Activated CD4-positive, alpha-beta T cell treated with anti-CD3 and anti-CD28 coated beads for 24 hours (primary cell): Measurements from ENCODE around the gene CCDC13.

Experiments
- DNase-seq, 2 donors: peaks; one replicate each; pipeline ENCODE4 v3.0.0-alpha.2; 2020; ENCODE audit warnings: low read depth in 2 of 2

CCDC13 gene

DNA sequence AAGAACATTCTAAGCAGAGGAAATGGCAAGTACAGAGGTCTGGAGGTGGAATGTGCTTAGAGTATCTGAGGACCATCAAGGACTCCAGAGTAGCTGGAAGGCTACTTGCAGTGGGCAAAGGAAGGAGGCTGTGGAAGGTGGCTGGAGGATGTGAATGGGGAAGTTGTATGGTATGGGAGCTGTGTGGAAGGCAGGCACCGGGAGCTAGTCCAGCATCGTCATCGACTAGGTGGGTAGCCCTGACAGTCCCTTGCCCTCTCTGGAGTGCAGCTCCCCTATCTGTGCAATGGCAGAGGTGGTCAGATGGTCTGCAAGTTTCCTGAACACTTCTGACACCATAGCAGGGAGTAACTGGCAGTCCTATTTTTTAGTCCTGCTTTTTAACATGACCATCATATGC lies 19.3 kb downstream of the CCDC13 start:
- DNase-seq = no peak

DNA sequence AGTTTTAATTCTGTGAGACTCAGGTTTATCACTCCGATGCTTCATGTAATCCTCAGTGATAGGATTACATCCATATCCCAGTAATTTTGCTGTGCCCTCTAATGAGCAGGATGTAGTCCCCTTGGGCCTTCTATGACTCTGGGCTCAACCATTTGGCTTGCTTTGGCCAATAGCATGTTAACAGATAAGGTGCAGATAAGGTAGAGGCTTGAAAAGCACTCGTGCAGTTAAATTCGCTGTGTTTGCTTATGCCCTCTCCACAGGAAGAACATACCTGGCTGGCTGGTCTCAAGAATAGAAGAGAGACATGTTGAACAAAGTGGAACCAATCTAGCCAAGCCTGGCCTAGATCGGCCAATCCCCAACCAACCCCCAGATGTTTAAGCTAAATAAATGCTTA lies 20.1 kb downstream of the CCDC13 start:
- DNase-seq = no peak

DNA sequence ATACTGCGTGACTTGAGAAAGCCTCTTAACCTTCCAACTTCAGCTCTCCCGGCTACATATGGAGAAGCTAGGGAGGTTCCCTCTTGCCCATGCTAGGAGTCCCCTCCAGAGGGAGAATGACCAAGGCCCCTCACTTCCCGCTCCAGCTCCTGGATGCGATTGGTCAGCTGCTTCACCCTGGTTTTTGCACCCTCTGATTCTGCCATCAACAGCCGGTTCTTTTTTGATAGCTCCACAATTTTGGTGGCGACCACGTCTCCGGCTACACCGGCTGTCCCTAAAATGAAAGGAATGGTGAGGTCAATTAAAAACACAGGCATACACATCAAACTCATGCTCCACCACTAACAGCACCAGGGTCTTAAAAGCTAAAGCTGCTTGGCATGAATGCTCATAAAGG lies 20.6 kb downstream of the CCDC13 start:
- DNase-seq = no peak

DNA sequence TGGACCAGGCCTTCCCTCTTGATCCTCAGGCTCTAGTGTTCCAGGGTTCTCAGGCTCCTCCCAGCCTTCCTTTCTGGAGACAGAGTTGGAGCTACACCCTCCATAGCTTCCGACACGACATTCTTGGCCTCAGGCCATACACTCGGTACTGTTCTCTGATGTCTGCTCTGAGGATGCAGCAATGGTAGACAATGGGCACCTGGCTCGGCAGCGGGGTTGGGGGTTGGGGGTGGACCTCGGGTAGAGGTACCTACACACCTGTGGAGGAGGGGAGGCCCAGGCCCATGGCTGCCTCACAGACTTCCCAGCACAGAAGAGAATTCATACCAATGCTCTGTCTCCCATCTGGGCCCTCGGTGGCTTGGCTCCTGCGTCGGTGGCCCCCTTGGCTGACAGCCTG lies 21.4 kb downstream of the CCDC13 start:
- DNase-seq = no peak

DNA sequence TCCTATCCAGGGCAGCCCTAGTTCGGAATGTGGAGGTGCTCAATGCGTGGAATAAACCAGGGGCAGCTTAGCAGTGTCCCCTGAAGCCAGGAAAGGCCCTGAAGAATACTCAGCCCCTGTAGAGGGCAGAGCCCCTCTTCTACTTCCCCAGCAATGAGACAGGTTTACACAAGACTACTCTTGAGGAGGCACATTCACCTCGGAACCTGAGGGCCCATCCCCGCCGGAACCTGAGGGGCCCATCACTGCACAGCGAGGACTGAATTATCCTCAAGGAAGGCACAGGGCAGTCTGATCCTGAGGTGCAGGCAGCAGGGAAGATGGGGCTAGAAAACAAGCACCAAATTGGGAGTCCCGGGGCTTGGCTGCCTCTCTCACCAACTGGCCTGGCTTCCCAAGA lies 22.2 kb downstream of the CCDC13 start:
- no peak for DNase-seq

DNA sequence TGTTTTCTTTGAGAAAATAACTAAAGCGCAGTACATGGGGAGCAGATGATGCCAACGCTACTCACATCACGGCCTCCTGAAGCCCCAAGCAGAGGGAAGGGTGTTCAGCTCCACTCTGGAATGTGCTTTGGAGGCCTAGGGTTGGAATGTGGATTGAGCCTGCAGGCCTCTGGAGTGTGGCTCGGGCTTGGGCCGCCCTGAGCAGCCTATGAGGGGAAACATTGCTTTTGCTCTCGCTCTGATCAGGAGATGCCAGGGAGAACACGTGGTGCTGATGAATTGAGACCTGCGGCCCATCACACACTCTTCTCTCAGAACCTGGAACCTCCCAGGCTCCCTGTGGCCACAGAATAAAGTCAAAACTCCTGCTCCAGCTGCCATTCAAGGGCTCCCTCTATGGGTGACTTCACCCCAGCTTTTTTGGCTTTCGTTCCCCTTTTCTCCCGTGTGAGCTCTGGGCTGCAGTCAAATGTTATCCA lies 23.3 kb downstream of the CCDC13 start:
- DNase-seq = no peak

DNA sequence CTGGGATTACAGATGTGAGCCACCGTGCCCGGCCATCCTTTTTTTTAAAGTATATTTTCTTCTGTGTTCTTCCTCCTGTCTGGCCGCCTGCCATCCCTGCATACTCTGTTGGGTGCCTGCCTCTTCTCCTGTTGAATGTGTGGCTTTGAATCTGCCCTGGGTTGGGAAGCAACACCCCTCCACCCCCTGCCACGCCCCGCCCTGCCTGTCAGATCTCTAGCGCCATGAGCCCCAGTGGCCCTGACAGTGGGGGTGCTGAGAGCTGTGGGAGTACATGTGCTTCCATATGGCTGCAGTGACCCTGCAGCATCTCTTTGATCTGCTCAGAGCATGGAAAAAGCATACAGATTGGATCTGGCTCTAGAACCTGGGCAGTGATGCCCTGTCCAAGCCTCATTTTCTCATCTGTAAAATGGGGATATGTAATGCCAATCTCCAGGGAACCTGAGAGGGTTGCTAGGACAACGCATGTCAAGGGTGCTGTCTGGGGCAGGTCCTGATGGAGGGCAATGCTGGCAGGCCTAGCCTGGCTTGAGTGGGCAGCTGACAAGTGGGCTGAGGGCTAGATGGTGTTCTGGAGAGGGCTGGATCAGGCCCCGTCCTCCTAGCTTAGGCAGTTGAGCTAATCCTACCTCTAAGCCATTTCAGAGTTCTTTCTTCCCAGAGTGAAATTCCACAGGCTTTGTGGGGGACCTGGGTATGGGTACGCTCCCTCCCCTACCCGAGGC lies 23.9 kb downstream of the CCDC13 start:
- DNase-seq = no peak

DNA sequence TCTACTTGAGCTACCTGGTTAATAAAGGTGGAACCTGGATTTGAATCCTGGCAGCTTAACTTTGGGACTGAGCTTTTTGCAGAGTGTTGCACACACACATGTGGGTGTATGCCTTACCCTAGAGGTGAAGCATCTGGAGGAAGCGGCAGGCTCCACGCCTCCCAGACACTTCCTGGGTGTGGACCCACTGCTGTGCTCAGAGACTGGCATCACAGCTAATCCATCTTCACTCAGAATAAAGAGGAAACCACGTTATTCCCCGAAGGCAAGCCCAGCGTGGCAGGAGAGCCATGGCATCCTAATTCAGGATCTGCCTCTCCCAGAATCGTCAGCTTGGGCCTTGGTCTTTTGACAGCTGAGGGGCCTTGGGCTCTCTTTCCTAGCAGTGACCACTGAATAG lies 25.5 kb downstream of the CCDC13 start:
- DNase-seq = no peak

DNA sequence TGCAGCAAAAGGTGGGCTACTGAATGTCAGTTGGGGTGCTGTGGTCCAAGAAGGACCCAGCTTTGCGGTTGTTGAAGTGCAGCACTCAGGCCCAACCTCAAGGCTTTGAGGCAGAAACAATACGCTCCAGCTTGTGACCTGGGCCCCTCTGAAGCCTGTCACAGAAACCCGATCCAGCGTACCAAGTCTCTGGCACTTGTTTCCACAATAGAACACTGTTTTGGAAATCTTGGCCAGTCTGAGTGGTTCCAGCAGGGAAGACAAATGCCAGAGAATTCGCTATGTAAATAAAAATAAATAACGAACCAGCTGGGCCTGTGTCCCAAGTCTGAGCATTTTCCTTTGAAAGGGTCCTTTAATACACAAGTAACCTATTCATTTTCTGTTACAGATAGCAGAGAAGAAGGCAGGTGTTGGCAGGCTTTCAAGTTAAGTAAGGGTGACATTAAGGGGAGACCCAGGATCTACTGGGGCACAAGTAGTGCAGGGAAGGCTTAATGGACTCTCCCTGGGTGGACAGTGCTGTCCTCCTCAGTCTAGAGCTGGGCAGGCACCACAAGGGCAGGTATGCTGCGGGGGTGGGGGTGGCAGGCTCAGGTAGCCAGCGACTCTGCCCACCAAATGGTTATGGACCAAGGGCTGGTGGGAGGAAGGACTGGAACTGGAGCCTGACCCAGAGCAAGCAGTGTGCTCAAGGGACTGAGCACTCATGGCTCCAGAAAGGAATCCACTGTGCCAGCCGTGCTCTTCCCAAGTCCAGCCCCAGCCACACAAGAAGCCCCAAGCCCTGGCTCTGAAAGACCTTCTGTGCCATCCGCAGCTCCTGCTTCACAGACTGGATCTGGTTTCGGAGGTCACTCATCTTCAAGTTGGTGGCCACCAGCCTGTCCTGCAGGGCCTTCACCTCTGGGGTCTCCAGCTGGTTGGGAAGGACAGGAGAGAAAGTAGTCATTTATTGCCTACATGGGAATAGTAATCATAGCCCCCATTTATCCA lies 26.3 kb downstream of the CCDC13 start:
- no peak for DNase-seq

DNA sequence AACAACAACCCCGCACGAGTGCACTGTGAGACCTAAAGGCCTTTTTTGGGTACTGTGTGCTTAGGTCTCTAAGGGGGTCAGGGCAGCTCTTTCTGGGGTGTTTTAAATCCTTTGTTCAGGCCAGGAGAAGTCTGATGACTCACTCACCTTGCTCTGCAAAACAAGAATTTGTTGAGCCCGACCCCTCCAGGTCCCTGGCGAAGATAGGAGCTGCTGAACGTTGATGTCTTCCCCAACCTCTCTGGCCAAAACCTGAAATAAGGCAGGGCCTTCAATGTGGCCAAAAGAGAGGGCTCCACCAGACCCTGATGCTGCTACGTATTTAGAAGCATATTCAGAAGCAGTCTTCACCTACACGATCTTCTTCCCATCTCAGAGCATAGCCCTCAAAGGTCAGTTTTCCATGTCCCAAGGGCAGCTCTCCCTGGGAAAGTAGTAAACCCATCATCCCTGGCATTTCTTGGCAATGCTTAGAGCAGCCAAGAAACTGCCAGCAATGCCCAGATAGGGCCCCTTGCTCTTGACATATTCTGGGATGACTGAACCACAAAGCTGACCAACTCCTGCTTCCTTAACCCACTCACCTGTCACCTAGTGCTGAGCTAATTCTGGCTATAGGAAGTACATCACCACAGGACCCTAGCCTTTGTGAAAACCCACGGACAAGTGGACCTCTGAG lies 27.1 kb downstream of the CCDC13 start:
- no peak for DNase-seq

DNA sequence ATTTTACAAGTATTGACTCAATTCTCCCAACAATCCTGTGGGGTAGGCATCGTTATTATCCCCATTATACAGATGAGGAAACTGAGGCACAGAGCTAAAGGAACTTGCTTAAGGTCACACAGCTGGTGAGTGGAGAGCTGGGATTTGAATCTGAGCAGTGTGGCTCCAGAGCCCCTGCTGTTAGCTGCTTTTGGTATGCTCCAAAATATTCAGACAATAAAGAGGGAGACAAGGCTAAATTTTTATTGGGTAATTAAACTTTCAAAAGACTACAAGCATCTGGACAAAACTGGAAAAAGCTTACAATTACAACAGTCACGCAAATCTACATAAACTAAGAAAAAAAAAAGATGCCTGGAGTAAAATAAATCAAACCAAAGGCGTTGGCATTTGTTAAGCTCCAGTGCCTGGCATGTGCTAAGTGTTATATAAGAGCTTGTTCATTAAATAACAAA lies 27.7 kb downstream of the CCDC13 start:
- DNase-seq = no peak

DNA sequence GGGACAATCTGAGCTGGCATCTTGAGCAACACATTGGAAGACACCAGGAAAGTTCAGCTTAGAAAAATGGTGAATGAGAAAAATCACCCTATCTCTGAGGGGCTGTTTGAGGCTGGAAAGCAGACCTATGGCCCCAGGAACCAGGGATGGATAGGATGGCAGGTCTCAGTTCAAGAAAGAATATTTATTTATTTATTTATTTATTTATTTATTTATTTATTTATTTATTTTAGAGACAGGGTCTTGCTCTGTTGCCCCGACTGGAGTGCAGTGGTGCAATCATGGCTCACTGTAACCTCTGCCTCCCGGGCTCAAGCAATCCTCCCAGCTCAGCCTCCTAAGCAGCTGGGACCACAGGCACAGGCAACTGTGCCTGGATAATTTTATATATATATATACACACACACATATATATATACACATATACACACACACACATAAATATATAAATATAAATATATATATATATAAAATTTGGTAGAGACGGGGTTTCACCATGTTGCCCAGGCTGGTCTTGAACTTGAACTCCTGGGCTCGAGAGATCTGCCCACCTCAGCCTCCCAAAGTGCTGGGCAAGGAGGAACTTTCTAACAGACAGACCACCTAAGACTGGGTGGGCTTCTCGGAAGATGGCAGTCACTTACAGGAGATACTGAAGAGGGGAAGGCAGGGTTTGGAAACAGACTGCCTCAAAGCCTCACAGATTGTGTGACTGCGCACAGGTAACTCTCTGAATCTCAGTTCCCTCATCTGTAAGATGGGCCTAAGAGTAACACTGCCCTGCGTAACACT lies 29.7 kb downstream of the CCDC13 start:
- no peak for DNase-seq

DNA sequence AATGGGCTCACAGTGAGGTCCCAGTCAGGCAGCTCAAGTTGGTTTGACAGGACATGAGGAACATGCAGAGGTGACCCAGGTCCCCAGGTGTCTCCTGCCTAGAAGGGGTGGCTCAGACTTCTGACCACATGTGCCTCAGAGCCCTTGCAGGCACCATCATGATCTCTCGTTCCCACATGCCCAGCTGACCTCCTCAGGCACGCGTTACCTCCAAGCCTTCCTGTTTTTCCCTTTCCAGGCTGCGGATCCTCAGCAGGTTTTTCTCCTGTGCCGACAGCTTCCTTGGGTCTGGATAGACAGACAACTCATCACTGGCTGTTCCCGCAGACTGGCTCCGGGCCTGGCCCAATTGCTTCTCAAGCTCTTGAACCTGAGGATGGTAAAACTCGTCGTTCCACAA lies 30.4 kb downstream of the CCDC13 start:
- DNase-seq = no peak

DNA sequence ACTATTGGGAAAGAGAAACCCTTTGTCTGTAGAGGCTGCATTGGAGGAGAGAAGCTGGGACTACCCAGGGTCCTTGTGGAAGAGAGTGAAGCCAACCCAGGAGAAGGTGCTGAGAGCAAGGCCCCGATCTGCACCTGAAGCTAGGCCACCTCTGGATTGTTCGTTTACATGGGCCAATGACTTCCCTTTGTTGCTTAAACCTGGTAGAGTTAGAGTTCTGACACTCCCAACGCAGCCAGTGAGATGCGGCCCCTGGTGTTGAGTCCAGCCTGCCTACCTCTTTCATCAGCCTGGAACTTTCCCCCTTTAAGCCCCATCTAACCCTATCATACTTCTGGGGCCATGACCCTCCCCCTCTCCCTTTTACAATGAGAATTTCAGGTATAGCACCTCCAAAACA lies 30.8 kb downstream of the CCDC13 start:
- no peak for DNase-seq

DNA sequence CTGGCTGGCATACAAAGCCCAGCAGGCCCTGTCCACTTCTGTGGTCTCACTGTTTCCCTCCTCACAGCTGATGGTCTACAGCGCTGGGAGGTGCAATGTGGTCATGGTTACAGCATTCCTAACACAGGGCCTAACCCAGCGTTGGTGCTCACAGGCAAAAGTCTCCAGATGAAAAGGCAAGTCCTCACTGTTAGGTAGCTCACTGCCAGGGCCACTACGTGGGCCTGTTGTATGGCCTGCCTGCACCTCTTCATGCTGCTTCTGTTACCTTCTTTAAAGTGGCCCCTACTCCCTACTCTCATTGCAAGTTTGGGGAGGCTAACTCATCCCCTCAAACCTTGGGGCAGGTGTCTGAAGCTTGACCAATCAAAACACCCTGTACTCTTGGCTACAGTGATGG lies 31.3 kb downstream of the CCDC13 start:
- no peak for DNase-seq

DNA sequence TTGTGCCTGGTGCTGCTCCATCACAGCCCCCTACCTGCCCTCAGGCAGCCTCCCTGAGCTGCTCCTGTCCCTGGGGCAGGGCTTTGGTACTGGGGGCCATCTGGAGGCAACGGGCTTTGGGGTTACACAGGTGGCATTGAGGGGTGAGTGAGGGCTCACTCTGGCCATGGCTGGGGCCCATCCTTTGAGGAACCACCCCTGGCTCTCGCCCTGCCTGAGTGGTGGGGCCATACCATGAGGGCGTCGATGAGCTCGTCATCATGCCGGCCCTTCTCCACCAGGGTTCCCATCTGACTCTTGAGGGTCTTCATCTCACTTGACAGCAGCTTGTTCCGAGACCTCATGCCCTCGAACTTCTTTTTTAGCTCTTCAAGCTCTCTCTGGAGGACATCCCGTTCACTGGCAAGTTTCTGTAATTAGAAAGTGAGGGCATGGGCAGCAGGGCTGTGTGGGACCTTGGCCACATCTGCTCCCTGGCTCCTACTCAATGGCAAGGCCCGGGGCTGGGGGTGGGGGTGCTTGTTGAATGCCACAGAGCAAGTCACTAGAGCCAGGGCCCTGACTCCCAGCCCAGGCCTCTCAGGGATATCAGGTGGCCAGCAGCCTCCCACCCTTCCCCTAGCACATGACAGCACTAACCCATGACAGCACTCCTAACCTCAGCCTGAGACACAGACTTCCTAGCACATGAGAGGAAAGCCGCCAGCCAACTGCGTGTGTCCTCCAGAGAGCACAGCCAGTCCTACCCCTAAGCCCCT lies 33.5 kb downstream of the CCDC13 start:
- DNase-seq = no peak

DNA sequence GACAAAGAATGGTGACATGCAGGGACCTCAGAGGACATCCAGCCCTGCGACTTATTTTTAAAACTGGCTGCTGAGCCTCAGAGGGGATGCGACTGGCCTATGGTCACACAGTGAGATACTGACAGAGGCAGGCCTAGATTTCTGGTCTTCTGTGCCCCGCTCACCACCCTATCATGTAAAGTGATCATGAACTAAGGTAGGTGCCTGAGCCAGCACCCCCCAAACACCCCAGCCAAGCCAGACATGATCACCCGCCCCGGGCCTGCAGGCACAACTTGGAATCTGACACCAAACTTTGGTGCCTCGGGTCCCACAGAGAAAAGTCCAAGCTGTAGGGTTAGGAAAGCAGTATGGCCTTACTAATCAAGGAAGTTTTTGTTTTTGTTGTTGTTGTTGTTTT lies 36.5 kb downstream of the CCDC13 start:
- no peak for DNase-seq

DNA sequence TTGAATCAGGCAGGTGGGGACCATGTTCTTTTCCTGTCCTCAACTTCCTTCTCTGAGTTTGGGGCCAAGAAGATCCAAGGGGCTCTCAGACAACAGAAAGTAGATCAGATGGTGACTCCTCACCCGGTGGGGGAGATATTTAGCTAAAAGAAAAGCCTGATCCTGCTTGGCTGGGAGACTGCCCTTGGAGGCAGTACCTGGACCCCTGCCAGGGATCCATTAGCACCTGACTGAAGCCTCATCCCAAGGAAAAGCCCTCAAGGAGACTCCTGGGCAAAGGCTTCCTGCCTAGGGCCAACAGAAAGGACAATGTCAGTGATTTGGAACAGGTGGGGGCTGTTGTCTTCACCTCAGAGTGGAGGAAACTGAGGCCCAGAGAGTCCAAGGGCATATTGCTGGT lies 37.0 kb downstream of the CCDC13 start:
- DNase-seq = no peak

DNA sequence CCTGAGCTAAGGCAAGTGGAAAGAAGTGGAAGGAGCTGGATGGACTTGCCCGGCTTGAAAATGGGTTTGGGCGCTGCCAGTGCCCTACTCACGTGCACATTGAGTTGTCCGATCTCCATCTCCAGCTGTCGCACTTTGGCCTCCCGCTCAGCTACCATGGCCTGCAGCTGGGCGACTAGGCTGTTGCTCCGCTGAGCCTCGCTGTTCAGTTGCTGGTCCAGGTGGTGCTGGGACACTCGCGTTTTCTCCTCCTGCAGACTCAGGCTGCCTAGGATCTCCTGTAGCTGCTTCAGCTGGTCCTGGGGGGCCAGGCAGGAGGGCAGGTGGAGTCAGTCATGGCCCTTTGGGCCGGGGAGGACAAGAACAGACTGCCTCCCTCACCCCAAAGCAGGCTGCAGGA lies 37.4 kb downstream of the CCDC13 start:
- DNase-seq = no peak

DNA sequence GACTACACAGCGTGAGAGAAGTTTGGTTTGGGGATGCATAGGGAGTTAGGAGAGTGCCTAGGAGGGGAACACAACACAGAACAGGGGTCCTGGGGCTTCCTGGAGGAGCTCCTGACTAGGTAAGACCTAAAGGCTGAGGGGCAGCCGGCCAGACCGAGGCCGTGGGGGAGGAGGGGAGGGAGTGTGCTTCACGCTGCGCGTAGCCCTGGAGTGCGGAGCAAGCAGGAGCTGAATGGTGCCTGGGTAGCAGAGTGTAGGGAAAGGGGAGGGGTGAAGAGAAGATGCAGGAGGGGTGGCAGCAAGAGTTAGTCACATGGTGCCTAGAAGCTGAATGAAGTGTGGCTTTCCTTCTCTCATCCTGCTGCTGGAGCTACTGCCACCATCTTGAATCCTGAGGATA lies 38.0 kb downstream of the CCDC13 start:
- DNase-seq = no peak
